Adrenal gland (tissue), 5 donors: ENCODE data around the gene FREM2.

Source experiments
- CTCF ChIP-seq, 6 experiments: fragments of 450-650 bp in 4 of 6; fragments of 200-600 bp in 2 of 6; sonication (generic) in 1 of 6; IDR thresholded peaks; 1 replicate in 5 of 6; 2 replicates in 1 of 6; pipeline versions ENCODE4 v1.5.1 to v1.8.0; 2016 to 2021; ENCODE audit warnings: antibody characterized with exemption in 6 of 6, mild to moderate bottlenecking in 2 of 6, moderate library complexity in 1 of 6
- POLR2A ChIP-seq, 2 donors: fragments of 450-650 bp; IDR thresholded peaks; one replicate each; pipeline ENCODE4 v1.6.1; 2017; ENCODE audit warnings: antibody characterized with exemption in 2 of 2, mild to moderate bottlenecking in 2 of 2, moderate library complexity in 1 of 2
- donor health status: DM: no; HTN: no; CAD: no.

- TF ChIP-seq POLR2A (IDR thresholded peaks at IDR 0.05) = no peak
- TF ChIP-seq CTCF (IDR thresholded peaks at IDR 0.05) = no peak
Measured at GRCh38 chr13:38769526-38769925, 82.6 kb downstream of the FREM2 start.
